Epidermal melanocyte (primary cell): ENCODE measurements around the gene DCTN1.
A peak's percentile ranks its signal among the peaks of the same experiment; 100 is the strongest.
"Not testable (repeated sequence)": the region's sequence is repeated elsewhere in the genome, so short reads cannot be mapped to it uniquely, and the experiment has no call there.

ENCODE experiments used
- DNase-seq: peaks from one replicate; pipeline ENCODE4 v3.0.0; 2011; ENCODE audit warnings: low spot score; ENCODE audit not compliant: insufficient read length

Gene DCTN1

GRCh38 chr2:74371421-74371820 is 8.7 kb downstream of the DCTN1 start:
- DNase-seq: no peak

GRCh38 chr2:74369976-74370375 is 10.1 kb downstream of the DCTN1 start:
- DNase-seq: no peak

GRCh38 chr2:74368499-74368898 is 11.6 kb downstream of the DCTN1 start:
- DNase-seq: no peak

- no peak for DNase-seq
Measured at GRCh38 chr2:74367789-74368188, 12.3 kb downstream of the DCTN1 start.

- no peak for DNase-seq
Measured at GRCh38 chr2:74366036-74366435, 14.1 kb downstream of the DCTN1 start.

GRCh38 chr2:74364533-74365505 is 15.3 kb downstream of the DCTN1 start:
- DNase-seq: peak; percentile 7

- no peak for DNase-seq
Measured at GRCh38 chr2:74361327-74361726, 18.8 kb downstream of the DCTN1 start.

GRCh38 chr2:74357627-74358026 is 22.5 kb downstream of the DCTN1 start:
- no peak for DNase-seq

- DNase-seq: no peak
Measured at GRCh38 chr2:74349889-74350288, 30.2 kb downstream of the DCTN1 start.

GRCh38 chr2:74347742-74348141 is 32.4 kb downstream of the DCTN1 start:
- no peak for DNase-seq

- DNase-seq: no peak
Measured at GRCh38 chr2:74347303-74347702, 32.8 kb downstream of the DCTN1 start.

- no peak for DNase-seq
Measured at GRCh38 chr2:74345272-74345943, 34.7 kb downstream of the DCTN1 start.

- no peak for DNase-seq
Measured at GRCh38 chr2:74343316-74343715, 36.8 kb downstream of the DCTN1 start, which contains the start of gene SLC4A5. Gene SLC4A5, minus strand, starts transcription at chr2:74343416. Its CDS starts 28,393 bp downstream, at chr2:74315023.

- DNase-seq: not testable (repeated sequence)
Measured at GRCh38 chr2:74336227-74336626, 43.9 kb downstream of the DCTN1 start.

- DNase-seq: peak; percentile 57
Measured at GRCh38 chr2:74334931-74335333, 45.2 kb downstream of the DCTN1 start.

GRCh38 chr2:74333896-74334586 is 46.1 kb downstream of the DCTN1 start:
- no peak for DNase-seq

GRCh38 chr2:74333175-74333574 is 46.9 kb downstream of the DCTN1 start:
- DNase-seq: no peak

GRCh38 chr2:74332550-74333174 is 47.4 kb downstream of the DCTN1 start:
- DNase-seq: no peak

- DNase-seq: no peak
Measured at GRCh38 chr2:74328573-74328972, 51.5 kb downstream of the DCTN1 start.

- DNase-seq: no peak
Measured at GRCh38 chr2:74328074-74328473, 52.0 kb downstream of the DCTN1 start.

GRCh38 chr2:74327627-74328026 is 52.5 kb downstream of the DCTN1 start:
- no peak for DNase-seq
